SU-DHL-6 (cell line): ENCODE data around the gene TTLL8.

ENCODE experiments used
- H2AFZ ChIP-seq: fragments of 200-600 bp; sonication (generic); 2 replicates; pipeline ENCODE4 v1.6.1; 2014; ENCODE audit warnings: low read depth, mild to moderate bottlenecking, moderate library complexity, mixed read lengths, antibody characterized with exemption, low read length; ENCODE audit not compliant: severe bottlenecking
- H3F3A ChIP-seq: fragments of 200-600 bp; shearing (Covaris generic); 2 replicates; pipeline ENCODE4 v1.6.0; 2016; ENCODE audit warnings: antibody characterized with exemption, mild to moderate bottlenecking; ENCODE audit not compliant: insufficient read depth
- H3K27ac ChIP-seq: fragments of 200-600 bp; sonication (generic); 2 replicates; pipeline ENCODE4 v1.5.1; 2016; ENCODE audit warnings: low read depth, mild to moderate bottlenecking, low read length, moderate library complexity, mixed read lengths
- H3K27me3 ChIP-seq: fragments of 200-600 bp; sonication (generic), shearing (Covaris generic); 2 replicates; pipeline ENCODE4 v1.6.0; 2014; ENCODE audit warnings: mild to moderate bottlenecking, low read length
- H3K36me3 ChIP-seq: fragments of 200-600 bp; sonication (generic); 2 replicates; pipeline ENCODE4 v1.6.1; 2014; ENCODE audit warnings: mild to moderate bottlenecking, low read length, mixed read lengths
- H3K4me2 ChIP-seq: fragments of 300-600, 200-600 bp; shearing (Covaris generic), sonication (generic); 2 replicates; pipeline ENCODE4 v1.6.0; 2014; ENCODE audit warnings: low read length, low read depth, mild to moderate bottlenecking; ENCODE audit not compliant: poor library complexity, severe bottlenecking
- H3K4me3 ChIP-seq: fragments of 200-600 bp; sonication (generic); 2 replicates; pipeline ENCODE4 v1.5.1; 2014; ENCODE audit warnings: antibody characterized with exemption, low read length, mild to moderate bottlenecking, mixed read lengths; ENCODE audit not compliant: insufficient read depth, poor library complexity, severe bottlenecking
- H3K79me2 ChIP-seq: fragments of 200-600 bp; sonication (generic); 2 replicates; pipeline ENCODE4 v1.6.1; 2014; ENCODE audit warnings: mild to moderate bottlenecking, low read length, moderate library complexity; ENCODE audit not compliant: insufficient read depth
- H3K9ac ChIP-seq: fragments of 200-600 bp; sonication (generic); 2 replicates; pipeline ENCODE4 v1.7.0; 2014; ENCODE audit warnings: mild to moderate bottlenecking, low read length
- H3K9me2 ChIP-seq: fragments of 200-600 bp; sonication (generic); replicated peaks from 2 replicates; pipeline ENCODE4 v1.6.1; 2014; ENCODE audit warnings: low read length; ENCODE audit not compliant: insufficient read depth
- H3K9me3 ChIP-seq: fragments of 200-600 bp; sonication (generic); 2 replicates; pipeline ENCODE4 v1.6.1; 2014; ENCODE audit warnings: low read length, mixed read lengths; ENCODE audit not compliant: insufficient read depth
- H4K20me1 ChIP-seq: fragments of 200-600 bp; sonication (generic); 2 replicates; pipeline ENCODE4 v1.6.1; 2014; ENCODE audit warnings: low read depth, mild to moderate bottlenecking, antibody characterized with exemption, low read length, moderate library complexity, mixed read lengths
- CTCF ChIP-seq: fragments of 200-600 bp; sonication (generic); IDR thresholded peaks from one replicate; pipeline ENCODE4 v1.5.1; 2017; ENCODE audit warnings: antibody characterized with exemption, mild to moderate bottlenecking, low read length, moderate library complexity; ENCODE audit not compliant: insufficient read depth, poor library complexity, severe bottlenecking
- EZH2phosphoT487 ChIP-seq: fragments of 200-600 bp; sonication (generic), shearing (Covaris generic); conservative IDR thresholded peaks from 2 replicates; pipeline ENCODE4 v1.6.1; 2018; ENCODE audit warnings: mild to moderate bottlenecking, antibody characterized with exemption, low read length, moderate library complexity, mixed read lengths

Gene TTLL8

GRCh38 chr22:50025993-50026392 is 32.1 kb downstream of the TTLL8 start:
- H4K20me1 ChIP-seq: no peaks in the 10 kb centered on the region
- no peak overlapping the region for H2AFZ ChIP-seq
- TF ChIP-seq EZH2phosphoT487 (no peak), CTCF (no peak)
- H3K79me2 ChIP-seq: no peaks in the 10 kb centered on the region
- no peaks in the 10 kb centered on the region for H3K9me2 ChIP-seq
- no peak overlapping the region for H3K9ac ChIP-seq
- H3K4me2 ChIP-seq: no peak overlapping the region
- no peaks in the 10 kb centered on the region for H3K36me3 ChIP-seq
- no peaks in the 10 kb centered on the region for H3K27me3 ChIP-seq
- no peak overlapping the region for H3K27ac ChIP-seq
- H3F3A ChIP-seq: no peaks in the 10 kb centered on the region
- H3K9me3 ChIP-seq: no peaks in the 10 kb centered on the region
- no peak overlapping the region for H3K4me3 ChIP-seq

DNA sequence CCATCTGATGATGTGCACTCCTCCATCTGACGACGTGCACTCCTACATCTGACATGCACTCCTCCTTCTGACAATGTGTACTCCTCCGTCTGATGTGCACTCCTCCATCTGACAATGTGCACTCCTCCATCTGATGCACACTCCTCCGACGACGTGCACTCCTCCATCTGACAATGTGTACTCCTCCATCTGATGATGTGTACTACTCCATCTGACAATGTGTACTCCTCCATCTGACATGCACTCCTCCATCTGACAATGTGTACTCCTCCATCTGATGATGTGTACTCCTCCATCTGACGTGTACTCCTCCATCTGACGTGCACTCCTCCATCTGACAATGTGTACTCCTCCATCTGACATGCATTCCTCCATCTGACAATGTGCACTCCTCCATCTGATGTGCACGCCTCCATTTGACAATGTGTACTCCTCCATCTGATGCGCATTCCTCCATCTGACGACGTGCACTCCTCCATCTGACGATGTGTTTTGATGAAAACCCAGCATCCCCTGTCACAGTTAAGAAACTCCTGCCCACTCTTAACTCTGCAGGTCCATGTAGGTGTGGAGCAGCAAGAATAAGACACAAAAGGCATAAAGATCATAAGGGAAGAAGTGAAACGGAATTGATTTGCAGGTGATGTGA is 35.8 kb downstream of the TTLL8 start:
- H2AFZ ChIP-seq: no peak overlapping the region
- no peak overlapping the region for H3K4me2 ChIP-seq
- no peaks in the 10 kb centered on the region for H3K36me3 ChIP-seq
- H3K79me2 ChIP-seq: no peaks in the 10 kb centered on the region
- no peak overlapping the region for H3K27ac ChIP-seq
- no peak overlapping the region for H3K4me3 ChIP-seq
- H3F3A ChIP-seq: no peaks in the 10 kb centered on the region
- no peaks in the 10 kb centered on the region for H4K20me1 ChIP-seq
- H3K9me3 ChIP-seq: no peaks in the 10 kb centered on the region
- no peak overlapping the region for H3K9ac ChIP-seq
- TF ChIP-seq EZH2phosphoT487 (no peak), CTCF (no peak)
- no peaks in the 10 kb centered on the region for H3K27me3 ChIP-seq
- H3K9me2 ChIP-seq: no peaks in the 10 kb centered on the region

DNA sequence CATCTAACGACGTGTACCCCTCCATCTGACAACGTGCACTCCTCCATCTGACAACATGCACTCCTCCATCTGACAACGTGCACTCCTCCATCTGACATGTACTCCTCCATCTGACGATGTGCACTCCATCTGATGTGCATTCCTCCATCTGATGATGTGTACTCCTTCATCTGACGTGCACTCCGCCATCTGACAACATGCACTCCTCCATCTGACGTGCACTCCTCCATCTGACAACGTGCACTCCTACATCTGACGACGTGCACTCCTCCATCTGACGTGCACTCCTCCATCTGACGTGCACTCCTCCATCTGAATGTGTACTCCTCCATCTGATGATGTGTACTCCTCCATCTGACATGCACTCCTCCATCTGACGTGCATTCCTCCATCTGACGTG is 37.5 kb downstream of the TTLL8 start:
- TF ChIP-seq CTCF: no peak

More for the DNA sequence above, 37.5 kb downstream of the TTLL8 start:
- H3K9me3 ChIP-seq: no peaks in the 10 kb centered on the region
- no peaks in the 10 kb centered on the region for H3K27me3 ChIP-seq
- H3K79me2 ChIP-seq: no peaks in the 10 kb centered on the region
- H3F3A ChIP-seq: no peaks in the 10 kb centered on the region
- H3K4me2 ChIP-seq: no peak overlapping the region
- H3K9ac ChIP-seq: no peak overlapping the region
- no peaks in the 10 kb centered on the region for H4K20me1 ChIP-seq
- no peak overlapping the region for H2AFZ ChIP-seq
- H3K9me2 ChIP-seq: no peaks in the 10 kb centered on the region
- H3K36me3 ChIP-seq: no peaks in the 10 kb centered on the region
- no peak overlapping the region for H3K27ac ChIP-seq
- H3K4me3 ChIP-seq: no peak overlapping the region
